Esophagus muscularis mucosa (tissue), 4 donors: ENCODE results near the gene PPP1R18. TPM values are rescaled to one million over a fixed set of nuclear protein-coding genes. Genes with fewer than 3 reads are reported as not detected.

Experiments
- DNase-seq: peaks from one replicate; pipeline ENCODE4 v3.0.0-alpha.2; 2017; ENCODE audit errors: extremely low spot score
- H3K27ac ChIP-seq, 4 donors: fragments of 200-600 bp; sonication (generic); replicated peaks in 1 of 4; 1 replicate in 3 of 4; 2 replicates in 1 of 4; pipeline ENCODE4 v1.5.1; 2016 to 2019; ENCODE audit warnings: mild to moderate bottlenecking in 1 of 4
- H3K27me3 ChIP-seq, 4 donors: fragments of 200-600 bp; sonication (generic); one replicate each; pipeline versions ENCODE4 v1.5.1 to v1.6.0; 2016 to 2019
- H3K36me3 ChIP-seq, 4 donors: fragments of 200-600 bp; sonication (generic); one replicate each; pipeline ENCODE4 v1.5.1; 2016 to 2019
- H3K4me1 ChIP-seq, 4 donors: fragments of 200-600 bp; sonication (generic); one replicate each; pipeline ENCODE4 v1.5.1; 2016 to 2019
- H3K4me3 ChIP-seq, 4 donors: fragments of 200-600 bp; sonication (generic); 1 replicate in 2 of 4; 2 replicates in 2 of 4; pipeline ENCODE4 v1.5.1; 2016 to 2019; ENCODE audit warnings: mild to moderate bottlenecking in 4 of 4, moderate library complexity in 1 of 4
- H3K9me3 ChIP-seq, 4 donors: fragments of 200-600 bp; sonication (generic); 1 replicate in 3 of 4; 2 replicates in 1 of 4; pipeline ENCODE4 v1.5.1; 2016 to 2019
- EP300 ChIP-seq: sonication (generic); formaldehyde crosslinking; IDR thresholded peaks from one replicate; pipeline ENCODE4 v1.6.1; 2017; ENCODE audit warnings: antibody characterized with exemption
- POLR2A ChIP-seq: fragments of 450-650 bp; IDR thresholded peaks from one replicate; pipeline ENCODE4 v1.6.1; 2017; ENCODE audit warnings: antibody characterized with exemption, moderate library complexity, mild to moderate bottlenecking, low read depth
- POLR2AphosphoS5 ChIP-seq, 2 donors: sonication (generic); formaldehyde crosslinking; IDR thresholded peaks; one replicate each; pipeline ENCODE4 v1.6.1; 2017; ENCODE audit warnings: antibody characterized with exemption in 2 of 2
- WGBS: methylation state at CpG from one replicate; pipeline ENCODE4 v1.1.5; 2018; 5-methylcytosine and 5-hydroxymethylcytosine counted together
- intact Hi-C: fragments of 100-400 bp; cut with DNase I; formaldehyde crosslinking; loops from one replicate; pipeline ENCODE4 v1.15.1; 2023
- small RNA-seq, 3 donors: library from RNA; depleted of rRNA; stranded (forward); fragments of <200 nt; gene quantifications; one replicate each; pipeline ENCODE3, GENCODE V24; 2016
- total RNA-seq, 4 donors: library from RNA; depleted of rRNA; stranded (reverse); fragments of >200 nt; gene quantifications; one replicate each; pipeline versions ENCODE4 v1.1.0 to v1.2.1, GENCODE V29; 2016
- TF ChIP-seq, protein P1 (sequence below), 3 experiments: fragments of 200-600 bp in 2 of 3; fragments of 450-650 bp in 1 of 3; sonication (generic) in 2 of 3; IDR thresholded peaks; one replicate each; pipeline ENCODE4 v1.5.1; 2017 to 2019; ENCODE audit warnings: antibody characterized with exemption in 3 of 3, mild to moderate bottlenecking in 2 of 3, moderate library complexity in 1 of 3

Gene PPP1R18
- total RNA-seq, 4 donors from 2014 or later = 39.5 to 104 (median 59.8) TPM

DNA sequence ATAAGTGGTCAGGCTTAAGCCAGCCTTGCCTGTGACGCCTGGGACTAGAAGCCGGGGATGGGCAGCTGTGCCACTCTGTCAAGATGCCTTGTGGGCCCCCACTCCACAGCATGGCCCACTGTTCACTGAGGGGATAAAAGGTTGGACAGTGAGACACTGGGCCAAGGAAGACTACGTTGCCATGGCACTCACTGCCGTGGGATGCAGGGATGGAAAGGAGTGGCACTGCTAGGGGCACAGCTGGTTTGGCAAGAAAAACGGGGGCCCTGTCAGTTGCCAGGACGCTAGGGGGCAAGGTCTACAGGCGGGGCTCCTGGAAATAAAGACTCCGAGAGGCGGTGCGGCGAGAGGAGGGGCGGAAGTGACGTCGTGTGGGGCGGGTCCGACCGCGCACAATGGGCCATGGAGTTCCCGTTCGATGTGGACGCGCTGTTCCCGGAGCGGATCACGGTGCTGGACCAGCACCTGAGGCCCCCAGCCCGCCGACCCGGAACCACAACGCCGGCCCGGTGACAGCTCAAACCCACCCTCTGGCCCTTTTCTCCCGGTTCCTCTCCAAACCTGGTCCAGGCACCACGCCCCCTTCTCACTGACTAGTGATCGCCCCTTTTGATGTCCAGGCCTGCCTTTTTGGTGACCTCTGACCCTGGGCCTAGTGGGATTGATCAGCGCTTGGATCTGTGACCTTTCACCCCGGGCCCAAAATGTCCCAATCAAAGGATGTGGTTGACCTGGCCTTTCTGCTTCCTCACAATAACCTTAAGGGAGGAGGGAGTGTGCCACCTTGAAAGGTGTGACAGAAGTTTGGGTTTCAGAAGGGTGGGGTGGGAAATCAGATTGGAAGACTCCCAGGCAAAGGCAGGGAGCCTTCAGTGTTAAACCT, 59.7 kb downstream of the PPP1R18 start, which contains the start of gene ATAT1:
TSS of gene ATAT1 (plus strand) at position 391 of the 883 bp plus-strand sequence.
- 11% methylated on average over 8 of the region's 36 CpGs for WGBS
- Histone ChIP-seq H3K4me1 (peaks cover 11 to 19% (median 16%) of the 10 kb centered on the region in 4 donors), H3K36me3 (peaks cover 40 to 82% (median 69%) of the 10 kb centered on the region in 4 donors), H3K4me3 (peak within 1 kb of the TSS; percentile 52 to 66 (median 58)), H3K27ac (peak within 1 kb of the TSS; percentile 91), H3K27me3 (no peaks in the 10 kb centered on the region), H3K9me3 (no peaks in the 10 kb centered on the region)
- TF ChIP-seq EP300 (peak; percentile 70), POLR2A (no peak), POLR2AphosphoS5 (IDR thresholded peaks at IDR 0.05) (peak; percentile 83 to 85)
- TF ChIP-seq, protein P1, sequence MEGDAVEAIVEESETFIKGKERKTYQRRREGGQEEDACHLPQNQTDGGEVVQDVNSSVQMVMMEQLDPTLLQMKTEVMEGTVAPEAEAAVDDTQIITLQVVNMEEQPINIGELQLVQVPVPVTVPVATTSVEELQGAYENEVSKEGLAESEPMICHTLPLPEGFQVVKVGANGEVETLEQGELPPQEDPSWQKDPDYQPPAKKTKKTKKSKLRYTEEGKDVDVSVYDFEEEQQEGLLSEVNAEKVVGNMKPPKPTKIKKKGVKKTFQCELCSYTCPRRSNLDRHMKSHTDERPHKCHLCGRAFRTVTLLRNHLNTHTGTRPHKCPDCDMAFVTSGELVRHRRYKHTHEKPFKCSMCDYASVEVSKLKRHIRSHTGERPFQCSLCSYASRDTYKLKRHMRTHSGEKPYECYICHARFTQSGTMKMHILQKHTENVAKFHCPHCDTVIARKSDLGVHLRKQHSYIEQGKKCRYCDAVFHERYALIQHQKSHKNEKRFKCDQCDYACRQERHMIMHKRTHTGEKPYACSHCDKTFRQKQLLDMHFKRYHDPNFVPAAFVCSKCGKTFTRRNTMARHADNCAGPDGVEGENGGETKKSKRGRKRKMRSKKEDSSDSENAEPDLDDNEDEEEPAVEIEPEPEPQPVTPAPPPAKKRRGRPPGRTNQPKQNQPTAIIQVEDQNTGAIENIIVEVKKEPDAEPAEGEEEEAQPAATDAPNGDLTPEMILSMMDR (IDR thresholded peaks at IDR 0.05) = peak; percentile 38 to 66 (median 47)
- intact Hi-C loops = loop anchor here (2.0 kb wide), 1 partner anchor 46 kb away; the partner anchor contains the start of gene DHX16
- peak; percentile 98 for DNase-seq

Small RNAs within 50 kb of the gene (small RNA-seq; reads per million reads assigned to genes)
- 0 reads per million in 3 donors for gene RF00019

Other genes with a start within 250 kb of the PPP1R18 start
- 100 to 1,000 TPM; 294 to 649 (median 523) TPM for gene HLA-E, start 197.1 kb downstream of the PPP1R18 start, total RNA-seq
- gene GNL1, start 130.2 kb downstream of the PPP1R18 start, total RNA-seq = 10 to 100 TPM; 30.3 to 53.5 (median 36.1) TPM
- 10 to 100 TPM in 1 of 4 donors, 1 to 10 TPM in 3; 3.8 to 10.6 (median 4.5) TPM for gene PRR3, start 129.3 kb downstream of the PPP1R18 start, total RNA-seq
- gene ABCF1, start 115.2 kb downstream of the PPP1R18 start, total RNA-seq = 10 to 100 TPM; 39.0 to 60.8 (median 51.4) TPM
- 10 to 100 TPM; 24.5 to 53.6 (median 37.9) TPM for gene PPP1R10, start 69.4 kb downstream of the PPP1R18 start, total RNA-seq
- gene MRPS18B, start 68.8 kb downstream of the PPP1R18 start, total RNA-seq = 10 to 100 TPM; 36.0 to 41.8 (median 40.0) TPM
- gene ATAT1, start 59.8 kb downstream of the PPP1R18 start, total RNA-seq = 1 to 10 TPM; 2.7 to 8.7 (median 5.1) TPM
- 10 to 100 TPM in 3 of 4 donors, 1 to 10 TPM in 1; 8.0 to 28.2 (median 24.0) TPM for gene C6orf136, start 39.5 kb downstream of the PPP1R18 start, total RNA-seq
- 10 to 100 TPM; 20.3 to 41.1 (median 31.1) TPM for gene DHX16, start 13.6 kb downstream of the PPP1R18 start, total RNA-seq
- gene NRM, start 4.3 kb upstream of the PPP1R18 start, total RNA-seq = 10 to 100 TPM in 1 of 4 donors, 1 to 10 TPM in 3; 4.6 to 10.2 (median 6.2) TPM
- 10 to 100 TPM; 10.8 to 20.3 (median 13.1) TPM for gene MDC1, start 30.6 kb upstream of the PPP1R18 start, total RNA-seq
- 100 to 1,000 TPM; 208 to 398 (median 272) TPM for gene TUBB, start 33.7 kb upstream of the PPP1R18 start, total RNA-seq
- 100 to 1,000 TPM; 115 to 214 (median 166) TPM for gene FLOT1, start 56.0 kb upstream of the PPP1R18 start, total RNA-seq
- 10 to 100 TPM in 2 of 4 donors, 1 to 10 TPM in 2; 8.9 to 45.4 (median 11.0) TPM for gene IER3, start 57.9 kb upstream of the PPP1R18 start, total RNA-seq
- 10 to 100 TPM; 10.4 to 37.9 (median 23.3) TPM for gene DDR1, start 197.9 kb upstream of the PPP1R18 start, total RNA-seq
- 10 to 100 TPM in 1 of 4 donors, 1 to 10 TPM in 3; 6.3 to 15.4 (median 8.2) TPM for gene GTF2H4, start 221.6 kb upstream of the PPP1R18 start, total RNA-seq
- gene VARS2, start 227.6 kb upstream of the PPP1R18 start, total RNA-seq = 10 to 100 TPM in 3 of 4 donors, 1 to 10 TPM in 1; 6.6 to 16.9 (median 12.6) TPM
- gene SFTA2, start 245.5 kb upstream of the PPP1R18 start, total RNA-seq = 1 to 10 TPM in 1 of 4 donors, not detected in 3; 1.1 TPM